Measurements from ENCODE around the gene LY6G6C.

Gene LY6G6C

DNA sequence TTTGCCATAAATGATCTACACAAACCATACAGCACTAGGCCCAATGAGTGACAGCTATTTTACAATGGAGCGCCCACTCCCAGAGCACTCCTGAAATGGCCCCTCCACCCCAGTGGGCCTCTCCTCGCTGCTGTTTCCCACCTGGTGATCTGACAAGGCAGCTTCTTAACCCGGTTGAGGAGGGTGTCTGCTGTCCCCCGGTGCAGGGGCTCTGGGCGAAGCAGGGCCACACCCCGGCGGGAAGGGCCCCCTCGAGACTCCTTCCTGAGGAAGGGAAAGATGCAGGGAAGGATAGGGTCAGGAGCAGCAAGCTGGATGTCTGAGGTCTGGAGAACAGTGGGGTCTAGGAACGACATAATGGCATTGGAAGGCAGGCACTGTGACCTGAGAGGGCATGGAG lies 28.7 kb downstream of the LY6G6C start:
- no peak overlapping the region for H3K4me3 ChIP-seq (ENCODE audit: low read depth, low read length)
- ChIA-PET CTCF (interaction anchor here (0.6 to 4.6 kb wide), 4 partner anchors 9 to 94 kb away, joined by 3 to 24 read pairs (median 6); partner anchors contain the start of gene LY6G5C), POLR2A (interaction anchor here (1.0 to 4.0 kb wide), 5 partner anchors 10 to 142 kb away, joined by 3 to 30 read pairs (median 6); partner anchors contain the start of genes ABHD16A and HSPA1B)
- no peaks in the 10 kb centered on the region for H3K9me3 ChIP-seq (ENCODE audit: control insufficient read depth, insufficient read depth, low read depth, low read length)
- H3K4me1 ChIP-seq (ENCODE audit: control insufficient read depth, insufficient read depth, low read length), result no peaks in the 10 kb centered on the region
- peaks cover 0 to 73% of the 10 kb centered on the region in 2 experiments; a peak in 2 of 3 replicates for H3K36me3 ChIP-seq (ENCODE audit: control insufficient read depth in 2 of 2, insufficient read depth in 1 of 2, low read length in 2 of 2)
- H3K27ac ChIP-seq (ENCODE audit: extremely low read depth, low read depth, low read length), result no peak overlapping the region
- TF ChIP-seq ZSCAN30 (tag by site-specific recombination; IDR thresholded peaks at IDR 0.05) (no peak), KLF8 (tag by site-specific recombination; IDR thresholded peaks at IDR 0.05) (no peak), BCL6B (tag by site-specific recombination; IDR thresholded peaks at IDR 0.05) (no peak), ZNF23 (tag by site-specific recombination; IDR thresholded peaks at IDR 0.05; ENCODE audit: borderline replicate concordance) (no peak), MZF1 (tag by site-specific recombination; IDR thresholded peaks at IDR 0.05; ENCODE audit: borderline replicate concordance) (no peak), ZNF560 (tag by site-specific recombination; IDR thresholded peaks at IDR 0.05; ENCODE audit: borderline replicate concordance) (no peak)

GRCh38 chr6:31692353-31692752 lies 29.2 kb downstream of the LY6G6C start:
- Histone ChIP-seq H3K4me1 (ENCODE audit: control insufficient read depth, insufficient read depth, low read length) (no peaks in the 10 kb centered on the region), H3K4me3 (ENCODE audit: low read depth, low read length) (no peak overlapping the region), H3K27ac (ENCODE audit: extremely low read depth, low read depth, low read length) (no peak overlapping the region), H3K9me3 (ENCODE audit: control insufficient read depth, insufficient read depth, low read depth, low read length) (no peaks in the 10 kb centered on the region), H3K36me3 (ENCODE audit: control insufficient read depth in 2 of 2, insufficient read depth in 1 of 2, low read length in 2 of 2) (peaks cover 0 to 73% of the 10 kb centered on the region in 2 experiments; a peak in 2 of 3 replicates)
- ChIA-PET CTCF (interaction anchor here (0.6 to 4.6 kb wide), 5 partner anchors 9 to 119 kb away, joined by 3 to 24 read pairs (median 4); partner anchors contain the start of gene LY6G5C), POLR2A (interaction anchor here (0.5 to 4.0 kb wide), 5 partner anchors 11 to 143 kb away, joined by 3 to 30 read pairs (median 6); partner anchors contain the start of genes ABHD16A and HSPA1B)
- TF ChIP-seq ZFP3 (tag by site-specific recombination; IDR thresholded peaks at IDR 0.05; ENCODE audit: low read depth), result no peak
- TF ChIP-seq, protein P1, sequence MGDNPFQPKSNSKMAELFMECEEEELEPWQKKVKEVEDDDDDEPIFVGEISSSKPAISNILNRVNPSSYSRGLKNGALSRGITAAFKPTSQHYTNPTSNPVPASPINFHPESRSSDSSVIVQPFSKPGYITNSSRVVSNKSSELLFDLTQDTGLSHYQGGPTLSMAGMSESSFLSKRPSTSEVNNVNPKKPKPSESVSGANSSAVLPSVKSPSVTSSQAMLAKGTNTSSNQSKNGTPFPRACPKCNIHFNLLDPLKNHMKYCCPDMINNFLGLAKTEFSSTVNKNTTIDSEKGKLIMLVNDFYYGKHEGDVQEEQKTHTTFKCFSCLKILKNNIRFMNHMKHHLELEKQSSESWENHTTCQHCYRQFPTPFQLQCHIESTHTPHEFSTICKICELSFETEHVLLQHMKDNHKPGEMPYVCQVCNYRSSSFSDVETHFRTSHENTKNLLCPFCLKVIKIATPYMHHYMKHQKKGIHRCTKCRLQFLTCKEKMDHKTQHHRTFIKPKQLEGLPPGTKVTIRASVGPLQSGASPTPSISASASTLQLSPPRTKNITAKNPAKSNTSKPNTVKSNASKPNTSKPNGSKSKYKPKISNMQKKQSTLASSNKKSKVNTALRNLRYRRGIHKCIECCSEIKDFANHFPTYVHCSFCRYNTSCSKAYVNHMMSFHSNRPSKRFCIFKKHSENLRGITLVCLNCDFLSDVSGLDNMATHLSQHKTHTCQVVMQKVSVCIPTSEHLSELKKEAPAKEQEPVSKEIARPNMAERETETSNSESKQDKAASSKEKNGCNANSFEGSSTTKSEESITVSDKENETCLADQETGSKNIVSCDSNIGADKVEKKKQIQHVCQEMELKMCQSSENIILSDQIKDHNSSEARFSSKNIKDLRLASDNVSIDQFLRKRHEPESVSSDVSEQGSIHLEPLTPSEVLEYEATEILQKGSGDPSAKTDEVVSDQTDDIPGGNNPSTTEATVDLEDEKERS (tag by site-specific recombination; IDR thresholded peaks at IDR 0.05), result no peak
- TF ChIP-seq ZNF792 (tag by site-specific recombination; IDR thresholded peaks at IDR 0.05), result no peak
- TF ChIP-seq, protein P2, sequence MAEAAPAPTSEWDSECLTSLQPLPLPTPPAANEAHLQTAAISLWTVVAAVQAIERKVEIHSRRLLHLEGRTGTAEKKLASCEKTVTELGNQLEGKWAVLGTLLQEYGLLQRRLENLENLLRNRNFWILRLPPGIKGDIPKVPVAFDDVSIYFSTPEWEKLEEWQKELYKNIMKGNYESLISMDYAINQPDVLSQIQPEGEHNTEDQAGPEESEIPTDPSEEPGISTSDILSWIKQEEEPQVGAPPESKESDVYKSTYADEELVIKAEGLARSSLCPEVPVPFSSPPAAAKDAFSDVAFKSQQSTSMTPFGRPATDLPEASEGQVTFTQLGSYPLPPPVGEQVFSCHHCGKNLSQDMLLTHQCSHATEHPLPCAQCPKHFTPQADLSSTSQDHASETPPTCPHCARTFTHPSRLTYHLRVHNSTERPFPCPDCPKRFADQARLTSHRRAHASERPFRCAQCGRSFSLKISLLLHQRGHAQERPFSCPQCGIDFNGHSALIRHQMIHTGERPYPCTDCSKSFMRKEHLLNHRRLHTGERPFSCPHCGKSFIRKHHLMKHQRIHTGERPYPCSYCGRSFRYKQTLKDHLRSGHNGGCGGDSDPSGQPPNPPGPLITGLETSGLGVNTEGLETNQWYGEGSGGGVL (tag by site-specific recombination; IDR thresholded peaks at IDR 0.05), result no peak
- no peak for TF ChIP-seq ZNF133 (tag by site-specific recombination; IDR thresholded peaks at IDR 0.05)
- no peak for TF ChIP-seq ZNF121 (tag by site-specific recombination; IDR thresholded peaks at IDR 0.05)
- TF ChIP-seq, protein P3, sequence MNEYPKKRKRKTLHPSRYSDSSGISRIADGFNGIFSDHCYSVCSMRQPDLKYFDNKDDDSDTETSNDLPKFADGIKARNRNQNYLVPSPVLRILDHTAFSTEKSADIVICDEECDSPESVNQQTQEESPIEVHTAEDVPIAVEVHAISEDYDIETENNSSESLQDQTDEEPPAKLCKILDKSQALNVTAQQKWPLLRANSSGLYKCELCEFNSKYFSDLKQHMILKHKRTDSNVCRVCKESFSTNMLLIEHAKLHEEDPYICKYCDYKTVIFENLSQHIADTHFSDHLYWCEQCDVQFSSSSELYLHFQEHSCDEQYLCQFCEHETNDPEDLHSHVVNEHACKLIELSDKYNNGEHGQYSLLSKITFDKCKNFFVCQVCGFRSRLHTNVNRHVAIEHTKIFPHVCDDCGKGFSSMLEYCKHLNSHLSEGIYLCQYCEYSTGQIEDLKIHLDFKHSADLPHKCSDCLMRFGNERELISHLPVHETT (tag by site-specific recombination; IDR thresholded peaks at IDR 0.05), result no peak
- no peak for TF ChIP-seq ZNF350 (tag by site-specific recombination; IDR thresholded peaks at IDR 0.05)
- TF ChIP-seq ZNF518A (tag by site-specific recombination; conservative IDR thresholded peaks at IDR 0.05; ENCODE audit: low read depth), result no peak
- TF ChIP-seq EGR2 (tag by site-specific recombination; IDR thresholded peaks at IDR 0.05; ENCODE audit: low read depth), result no peak
- TF ChIP-seq ZNF692 (tag by site-specific recombination; IDR thresholded peaks at IDR 0.05), result no peak
- TF ChIP-seq MZF1 (tag by site-specific recombination; IDR thresholded peaks at IDR 0.05; ENCODE audit: borderline replicate concordance), result no peak
- no peak for TF ChIP-seq ZNF23 (tag by site-specific recombination; IDR thresholded peaks at IDR 0.05; ENCODE audit: borderline replicate concordance)
